HepG2 (cell line): ENCODE data around the gene CMIP. TPM values are rescaled to one million over a fixed set of nuclear protein-coding genes. Genes with fewer than 3 reads are reported as not detected.
A peak's percentile ranks its signal among the peaks of the same experiment; 100 is the strongest.

Experiments used
- BRD4 ChIP-seq: sonication (generic); formaldehyde crosslinking; IDR thresholded peaks from 2 replicates; pipeline ENCODE4 v1.4.0; 2020; ENCODE audit warnings: missing genetic modification reagents
- ERF ChIP-seq: IDR thresholded peaks from 2 replicates; pipeline ENCODE4 v1.6.1; 2018; ENCODE audit warnings: missing biosample characterization, missing genetic modification reagents
- GPN1 ChIP-seq: sonication (generic); formaldehyde crosslinking; IDR thresholded peaks from 2 replicates; pipeline ENCODE4 v1.5.1; 2020; ENCODE audit warnings: missing genetic modification reagents, borderline replicate concordance
- HDAC2 ChIP-seq: sonication (generic); formaldehyde crosslinking; IDR thresholded peaks from 2 replicates; pipeline ENCODE4 v1.4.0; 2020; ENCODE audit warnings: missing genetic modification reagents
- HDAC6 ChIP-seq: fragments of 200-600 bp; sonication (generic); IDR thresholded peaks from 2 replicates; pipeline ENCODE4 v1.7.0; 2017; ENCODE audit warnings: mild to moderate bottlenecking, antibody characterized with exemption, low read length, low read depth
- IRF9 ChIP-seq: sonication (generic); formaldehyde crosslinking; IDR thresholded peaks from 2 replicates; pipeline ENCODE4 v1.8.0; 2022; ENCODE audit warnings: missing genetic modification reagents, mild to moderate bottlenecking, borderline replicate concordance
- NFKBIZ ChIP-seq: IDR thresholded peaks from 2 replicates; pipeline ENCODE4 v1.6.1; 2018; ENCODE audit warnings: missing genetic modification reagents, missing compliant biosample characterization
- NPAS2 ChIP-seq: sonication (generic); formaldehyde crosslinking; IDR thresholded peaks from 2 replicates; pipeline ENCODE4 v1.8.0; 2022; ENCODE audit warnings: mild to moderate bottlenecking, missing genetic modification reagents, borderline replicate concordance
- PHB2 ChIP-seq: fragments of 450-650 bp; IDR thresholded peaks from 2 replicates; pipeline ENCODE4 v1.6.1; 2018; ENCODE audit not compliant: partially characterized antibody
- PPARG ChIP-seq: conservative IDR thresholded peaks from 2 replicates; pipeline ENCODE4 v1.6.1; 2016; ENCODE audit warnings: missing biosample characterization, missing genetic modification reagents
- SOX5 ChIP-seq: IDR thresholded peaks from 2 replicates; pipeline ENCODE4 v1.6.1; 2016; ENCODE audit warnings: borderline replicate concordance
- SP5 ChIP-seq: IDR thresholded peaks from 2 replicates; pipeline ENCODE4 v1.6.1; 2016; ENCODE audit warnings: low read depth, borderline replicate concordance
- TCF12 ChIP-seq, 2 experiments: fragments of 450-650 bp in 1 of 2; sonication (generic) in 1 of 2; formaldehyde crosslinking in 1 of 2; IDR thresholded peaks; 2 replicates each; pipeline versions ENCODE4 v1.6.1 to v1.8.0; 2017 to 2022; ENCODE audit warnings: antibody characterized with exemption in 1 of 2, mild to moderate bottlenecking in 1 of 2, missing genetic modification reagents in 1 of 2, moderate library complexity in 1 of 2
- ZBTB34 ChIP-seq: sonication (generic); formaldehyde crosslinking; IDR thresholded peaks from 2 replicates; pipeline ENCODE4 v1.8.0; 2022; ENCODE audit warnings: mild to moderate bottlenecking, missing genetic modification reagents
- ZBTB38 ChIP-seq: sonication (generic); formaldehyde crosslinking; IDR thresholded peaks from 2 replicates; pipeline ENCODE4 v1.5.1; 2020; ENCODE audit warnings: mild to moderate bottlenecking, missing genetic modification reagents
- ZMYM2 ChIP-seq: sonication (generic); formaldehyde crosslinking; IDR thresholded peaks from 2 replicates; pipeline ENCODE4 v1.8.0; 2022; ENCODE audit warnings: mild to moderate bottlenecking, missing genetic modification reagents
- ZNF138 ChIP-seq: sonication (generic); formaldehyde crosslinking; IDR thresholded peaks from 2 replicates; pipeline ENCODE4 v1.5.0; 2020; ENCODE audit warnings: mild to moderate bottlenecking, low read depth, missing genetic modification reagents
- ZNF296 ChIP-seq: sonication (generic); formaldehyde crosslinking; conservative IDR thresholded peaks from 2 replicates; pipeline ENCODE4 v1.5.0; 2020; ENCODE audit warnings: mild to moderate bottlenecking, missing genetic modification reagents
- ZNF550 ChIP-seq: sonication (generic); formaldehyde crosslinking; IDR thresholded peaks from 2 replicates; pipeline ENCODE4 v1.4.0; 2020; ENCODE audit warnings: mild to moderate bottlenecking, missing genetic modification reagents, borderline replicate concordance
- ZNF841 ChIP-seq: sonication (generic); formaldehyde crosslinking; IDR thresholded peaks from 2 replicates; pipeline ENCODE4 v1.8.1; 2023; ENCODE audit warnings: missing genetic modification reagents, borderline replicate concordance
- polyA plus RNA-seq, 8 experiments: library from polyadenylated mRNA; depleted of rRNA in 3 of 8; stranded (reverse) in 7 of 8; unstranded in 1 of 8; fragments of >200 nt; fragmentation: Illumina TruSeq in 4 of 8; extraction: Trizol in 4 of 8; gene quantifications; 2 replicates each; pipeline versions ENCODE4 v1.2.1 to v1.2.3, GENCODE V29; 2011 to 2016; ENCODE audit warnings: low read depth in 4 of 8, missing spikeins in 1 of 8, mixed read lengths in 1 of 8; ENCODE audit not compliant: insufficient read depth in 1 of 8
- total RNA-seq, 5 experiments: library from RNA; depleted of rRNA; stranded (reverse); fragments of >200 nt; fragmentation: Illumina TruSeq; extraction: Trizol; gene quantifications; 2 replicates each; pipeline ENCODE4 v1.2.3, GENCODE V29; 2016; ENCODE audit warnings: low read depth in 1 of 5
- TF ChIP-seq, protein P1 (sequence below): sonication (generic); formaldehyde crosslinking; IDR thresholded peaks from 2 replicates; pipeline ENCODE4 v1.4.0; 2020; ENCODE audit warnings: missing genetic modification reagents

The CMIP gene
- total and polyA plus RNA-seq, 2 of the 13 experiments (the other 11 are each of a cell fraction or from before 2014, with no cell fraction given) = 10.9 to 18.1 TPM

DNA sequence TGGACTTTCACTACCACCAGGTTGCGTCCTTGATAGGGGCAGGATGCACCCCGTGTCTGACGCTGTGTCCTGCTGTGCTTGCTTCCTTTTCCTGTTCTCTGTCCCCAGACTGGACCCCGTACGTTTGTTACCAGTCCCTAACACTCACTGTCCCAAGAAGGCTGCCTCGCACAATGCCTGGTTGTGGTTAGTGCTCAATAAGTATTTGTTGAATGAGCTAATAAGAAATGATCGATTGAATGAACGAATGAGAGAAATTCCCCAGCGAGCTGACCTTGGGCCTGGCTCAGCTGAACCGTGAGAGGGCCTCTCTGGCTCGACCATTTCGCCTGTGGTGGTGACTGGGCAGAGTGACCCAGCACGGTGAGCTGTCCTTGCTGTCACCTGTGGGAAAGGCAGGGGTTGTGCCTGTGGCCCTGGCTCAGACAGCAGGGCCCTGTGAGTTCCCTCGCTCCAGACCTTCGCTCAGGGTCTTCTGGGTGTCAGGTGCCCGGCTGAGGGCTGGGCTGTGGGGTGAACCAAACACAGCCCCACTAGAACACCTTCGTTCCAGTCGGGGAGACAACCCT is 20.9 kb downstream of the CMIP start (continued):
- TF ChIP-seq, protein P1, sequence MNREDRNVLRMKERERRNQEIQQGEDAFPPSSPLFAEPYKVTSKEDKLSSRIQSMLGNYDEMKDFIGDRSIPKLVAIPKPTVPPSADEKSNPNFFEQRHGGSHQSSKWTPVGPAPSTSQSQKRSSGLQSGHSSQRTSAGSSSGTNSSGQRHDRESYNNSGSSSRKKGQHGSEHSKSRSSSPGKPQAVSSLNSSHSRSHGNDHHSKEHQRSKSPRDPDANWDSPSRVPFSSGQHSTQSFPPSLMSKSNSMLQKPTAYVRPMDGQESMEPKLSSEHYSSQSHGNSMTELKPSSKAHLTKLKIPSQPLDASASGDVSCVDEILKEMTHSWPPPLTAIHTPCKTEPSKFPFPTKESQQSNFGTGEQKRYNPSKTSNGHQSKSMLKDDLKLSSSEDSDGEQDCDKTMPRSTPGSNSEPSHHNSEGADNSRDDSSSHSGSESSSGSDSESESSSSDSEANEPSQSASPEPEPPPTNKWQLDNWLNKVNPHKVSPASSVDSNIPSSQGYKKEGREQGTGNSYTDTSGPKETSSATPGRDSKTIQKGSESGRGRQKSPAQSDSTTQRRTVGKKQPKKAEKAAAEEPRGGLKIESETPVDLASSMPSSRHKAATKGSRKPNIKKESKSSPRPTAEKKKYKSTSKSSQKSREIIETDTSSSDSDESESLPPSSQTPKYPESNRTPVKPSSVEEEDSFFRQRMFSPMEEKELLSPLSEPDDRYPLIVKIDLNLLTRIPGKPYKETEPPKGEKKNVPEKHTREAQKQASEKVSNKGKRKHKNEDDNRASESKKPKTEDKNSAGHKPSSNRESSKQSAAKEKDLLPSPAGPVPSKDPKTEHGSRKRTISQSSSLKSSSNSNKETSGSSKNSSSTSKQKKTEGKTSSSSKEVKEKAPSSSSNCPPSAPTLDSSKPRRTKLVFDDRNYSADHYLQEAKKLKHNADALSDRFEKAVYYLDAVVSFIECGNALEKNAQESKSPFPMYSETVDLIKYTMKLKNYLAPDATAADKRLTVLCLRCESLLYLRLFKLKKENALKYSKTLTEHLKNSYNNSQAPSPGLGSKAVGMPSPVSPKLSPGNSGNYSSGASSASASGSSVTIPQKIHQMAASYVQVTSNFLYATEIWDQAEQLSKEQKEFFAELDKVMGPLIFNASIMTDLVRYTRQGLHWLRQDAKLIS (CRISPR knock-in tag) = no peak
- TF ChIP-seq ZNF841 = no peak
- no peak for TF ChIP-seq PHB2
- peak; percentile 55; the same call in 1 of the 2 replicates for TF ChIP-seq ERF
- TF ChIP-seq NFKBIZ = 0 out of 2 replicates have a peak, but pooled peaks have one; percentile 16
- no peak for TF ChIP-seq ZMYM2 (CRISPR knock-in tag)
- peak; percentile 84 for TF ChIP-seq ZBTB38 (CRISPR knock-in tag)
- TF ChIP-seq GPN1 (CRISPR knock-in tag) = no peak
- TF ChIP-seq TCF12 (IDR thresholded peaks at IDR 0.05) = no peak
- TF ChIP-seq TCF12 (CRISPR knock-in tag; IDR thresholded peaks at IDR 0.05) = no peak
- no peak for TF ChIP-seq ZNF550 (CRISPR knock-in tag)
- TF ChIP-seq ZNF138 (CRISPR knock-in tag) = no peak
- TF ChIP-seq BRD4 = peak; percentile 55; the same call in 1 of the 2 replicates
- peak; percentile 92 for TF ChIP-seq ZBTB34 (CRISPR knock-in tag)
- TF ChIP-seq NPAS2 = no peak
- TF ChIP-seq HDAC2 (CRISPR knock-in tag) = peak; percentile 68; the same call in 1 of the 2 replicates
- no peak; the same call in 1 of the 2 replicates for TF ChIP-seq SOX5 (CRISPR knock-in tag)
- no peak for TF ChIP-seq SP5 (CRISPR knock-in tag)
- 0 out of 2 replicates have a peak, but pooled peaks have one; percentile 30 for TF ChIP-seq PPARG
- no peak for TF ChIP-seq ZNF296 (CRISPR knock-in tag)
- no peak for TF ChIP-seq HDAC6
- no peak; the same call in 1 of the 2 replicates for TF ChIP-seq IRF9
